ENCODE results near the gene NTRK2. TPM values are rescaled to one million over a fixed set of nuclear protein-coding genes. Genes with fewer than 3 reads are reported as not detected.

NTRK2 gene
- total and polyA plus RNA-seq, 3 donors from 2014 or later, result 5.3 to 10.8 (median 5.6) TPM

DNA sequence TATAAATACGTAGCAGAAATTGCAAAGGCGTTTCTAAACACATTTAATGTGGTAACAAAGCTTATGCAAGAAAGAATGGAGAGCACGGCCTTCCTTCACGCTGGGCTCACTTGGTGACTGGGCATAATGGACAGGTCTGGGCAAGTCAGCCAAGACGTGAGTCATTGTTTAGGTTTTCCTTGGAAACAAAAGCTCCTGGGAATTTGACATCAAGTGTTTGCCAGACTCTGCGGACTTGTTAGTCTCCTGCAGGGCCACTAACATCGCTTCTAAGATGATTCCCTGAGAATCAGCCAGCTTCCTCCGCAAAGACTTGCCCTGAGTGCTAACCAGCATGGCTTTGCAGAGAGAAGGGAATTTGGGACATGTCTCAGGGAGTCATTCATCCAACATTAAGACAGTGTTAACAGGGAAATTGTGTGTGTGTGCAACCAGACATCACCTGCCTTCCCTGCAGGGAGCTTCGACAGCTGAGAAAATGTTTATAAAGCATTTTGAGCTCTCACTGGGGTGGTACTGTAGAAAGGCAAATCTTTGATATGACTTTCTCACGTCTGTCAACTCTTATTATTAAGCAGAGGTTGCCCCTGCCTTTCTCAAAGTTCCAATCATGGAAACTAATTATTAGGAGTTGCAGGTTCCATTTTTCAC lies 182.5 kb downstream of the NTRK2 start:
- intact Hi-C loops (cut with DNase I; ENCODE audit: low total_unique reads), result no loop called here
- H3K27ac ChIP-seq, result no peak overlapping the region
- H3K4me1 ChIP-seq, result no peaks in the 10 kb centered on the region
- WGBS, 2 donors, result 76 to 90% methylated on average over 10 of the region's 10 CpGs
- no peaks in the 10 kb centered on the region for H3K9me3 ChIP-seq
- DNase-seq, result no peak
- no peaks in the 10 kb centered on the region for H3K27me3 ChIP-seq
- no peaks in the 10 kb centered on the region for H3K36me3 ChIP-seq (ENCODE audit: low read depth, missing control alignments)
- TF ChIP-seq, protein P1, sequence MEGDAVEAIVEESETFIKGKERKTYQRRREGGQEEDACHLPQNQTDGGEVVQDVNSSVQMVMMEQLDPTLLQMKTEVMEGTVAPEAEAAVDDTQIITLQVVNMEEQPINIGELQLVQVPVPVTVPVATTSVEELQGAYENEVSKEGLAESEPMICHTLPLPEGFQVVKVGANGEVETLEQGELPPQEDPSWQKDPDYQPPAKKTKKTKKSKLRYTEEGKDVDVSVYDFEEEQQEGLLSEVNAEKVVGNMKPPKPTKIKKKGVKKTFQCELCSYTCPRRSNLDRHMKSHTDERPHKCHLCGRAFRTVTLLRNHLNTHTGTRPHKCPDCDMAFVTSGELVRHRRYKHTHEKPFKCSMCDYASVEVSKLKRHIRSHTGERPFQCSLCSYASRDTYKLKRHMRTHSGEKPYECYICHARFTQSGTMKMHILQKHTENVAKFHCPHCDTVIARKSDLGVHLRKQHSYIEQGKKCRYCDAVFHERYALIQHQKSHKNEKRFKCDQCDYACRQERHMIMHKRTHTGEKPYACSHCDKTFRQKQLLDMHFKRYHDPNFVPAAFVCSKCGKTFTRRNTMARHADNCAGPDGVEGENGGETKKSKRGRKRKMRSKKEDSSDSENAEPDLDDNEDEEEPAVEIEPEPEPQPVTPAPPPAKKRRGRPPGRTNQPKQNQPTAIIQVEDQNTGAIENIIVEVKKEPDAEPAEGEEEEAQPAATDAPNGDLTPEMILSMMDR (IDR thresholded peaks at IDR 0.05), result no peak
- TF ChIP-seq POLR2A (IDR thresholded peaks at IDR 0.05), result no peak
- no peak overlapping the region for H3K4me3 ChIP-seq

DNA sequence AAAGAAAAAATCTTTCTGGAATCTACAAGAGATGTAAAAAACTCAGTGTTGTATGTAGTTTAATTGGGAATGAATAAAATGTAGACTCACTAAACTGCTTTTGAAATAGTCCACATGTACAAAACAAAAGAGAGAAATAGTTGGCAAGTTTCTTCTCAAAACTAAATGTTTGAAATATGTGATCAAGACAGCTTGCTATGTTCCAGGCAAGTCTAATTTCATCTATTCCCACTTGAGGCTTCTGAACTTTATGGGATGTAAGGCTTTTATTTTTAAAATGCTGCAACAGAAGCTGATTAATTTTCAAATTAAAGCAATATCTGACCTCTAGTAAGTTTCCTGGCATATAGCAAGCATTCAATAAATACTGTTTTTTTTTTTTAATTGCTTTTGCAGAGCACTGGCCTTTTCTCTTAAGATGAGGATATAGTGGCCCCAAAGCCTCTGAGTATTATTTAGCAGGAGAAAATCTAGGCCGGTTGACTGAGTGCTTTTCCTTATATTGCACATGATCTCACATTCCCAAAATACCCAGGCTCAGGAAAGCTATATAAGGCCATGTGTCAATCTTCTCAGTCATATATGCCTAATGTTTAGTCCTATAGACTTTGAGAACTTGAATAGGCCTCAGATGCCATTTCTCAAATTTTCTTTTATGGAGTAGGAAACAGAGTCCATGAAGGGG lies 183.2 kb downstream of the NTRK2 start:
- intact Hi-C loops (cut with DNase I; ENCODE audit: low total_unique reads), result no loop called here
- Histone ChIP-seq H3K27ac (no peak overlapping the region), H3K4me1 (no peaks in the 10 kb centered on the region), H3K9me3 (no peaks in the 10 kb centered on the region), H3K36me3 (ENCODE audit: low read depth, missing control alignments) (no peaks in the 10 kb centered on the region), H3K27me3 (no peaks in the 10 kb centered on the region), H3K4me3 (no peak overlapping the region)
- WGBS, 2 donors, result 81 to 86% methylated on average over 1 of the region's 1 CpG
- no peak for DNase-seq
- TF ChIP-seq, protein P1 (IDR thresholded peaks at IDR 0.05), result no peak

DNA sequence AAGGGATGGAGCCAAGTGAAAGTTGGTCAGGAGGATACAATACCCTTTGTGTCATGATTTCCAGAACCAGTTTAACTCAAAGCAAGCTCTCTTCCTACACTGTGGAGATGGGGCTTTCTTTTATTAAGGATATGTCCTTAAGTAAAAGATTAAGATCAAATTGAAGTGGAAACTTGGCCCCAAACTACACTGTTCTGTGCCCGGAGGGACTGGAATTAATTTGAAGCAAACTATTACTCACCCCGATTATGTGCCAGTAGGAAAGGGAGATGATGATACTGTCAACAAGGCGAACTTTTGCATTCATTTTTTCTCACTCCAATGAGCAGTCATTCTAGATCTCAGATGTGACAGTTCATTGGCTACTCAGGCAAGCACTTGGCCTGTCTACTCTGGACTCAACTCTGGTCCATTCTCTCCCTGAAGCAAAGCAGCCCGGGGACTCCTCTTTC lies 186.7 kb downstream of the NTRK2 start:
- intact Hi-C loops (cut with DNase I; ENCODE audit: low total_unique reads), result no loop called here
- no peak overlapping the region for H3K27ac ChIP-seq
- no peaks in the 10 kb centered on the region for H3K36me3 ChIP-seq (ENCODE audit: low read depth, missing control alignments)
- TF ChIP-seq, protein P1 (IDR thresholded peaks at IDR 0.05), result no peak
- no peak for TF ChIP-seq POLR2A (IDR thresholded peaks at IDR 0.05)
- no peak for DNase-seq
- WGBS, 2 donors, result 62 to 86% methylated on average over 4 of the region's 4 CpGs
- H3K9me3 ChIP-seq, result no peaks in the 10 kb centered on the region
- H3K4me3 ChIP-seq, result no peak overlapping the region
- H3K27me3 ChIP-seq, result no peaks in the 10 kb centered on the region
- H3K4me1 ChIP-seq, result peaks cover 3% of the 10 kb centered on the region

DNA sequence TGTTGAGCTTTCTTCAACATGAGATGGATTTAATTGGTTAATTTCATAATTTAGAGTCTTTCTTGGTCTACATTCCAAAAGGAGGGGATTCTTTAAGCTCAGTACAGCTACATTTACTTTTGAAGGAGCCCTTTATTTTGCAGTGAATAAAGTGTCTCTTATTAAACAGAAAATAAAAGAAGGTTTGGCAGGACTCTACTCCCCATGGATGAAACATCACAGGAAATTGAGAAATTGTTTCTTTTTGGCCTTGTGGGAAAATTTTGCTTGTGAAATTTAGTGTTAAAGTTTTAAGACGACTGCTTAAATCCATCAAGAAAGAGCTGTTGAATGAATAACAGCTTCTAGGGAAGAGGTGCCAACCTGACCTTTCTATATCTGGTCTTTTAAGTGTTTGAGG lies 187.7 kb downstream of the NTRK2 start:
- Histone ChIP-seq H3K27ac (no peak overlapping the region), H3K27me3 (no peaks in the 10 kb centered on the region), H3K36me3 (ENCODE audit: low read depth, missing control alignments) (no peaks in the 10 kb centered on the region), H3K4me3 (no peak overlapping the region), H3K4me1 (peaks cover 3% of the 10 kb centered on the region), H3K9me3 (no peaks in the 10 kb centered on the region)
- intact Hi-C loops (cut with DNase I; ENCODE audit: low total_unique reads), result no loop called here
- DNase-seq, result no peak
- 61 to 67% methylated on average over 1 of the region's 1 CpG for WGBS, 2 donors
- TF ChIP-seq POLR2A (IDR thresholded peaks at IDR 0.05), result no peak
- TF ChIP-seq, protein P1 (IDR thresholded peaks at IDR 0.05), result no peak
